ENCODE measurements around the gene LRP5. TPM values are rescaled to one million over a fixed set of nuclear protein-coding genes. Genes with fewer than 3 reads are reported as not detected.

The LRP5 gene
- total RNA-seq, 1 donor from 2014 or later, result 17.4 TPM

DNA sequence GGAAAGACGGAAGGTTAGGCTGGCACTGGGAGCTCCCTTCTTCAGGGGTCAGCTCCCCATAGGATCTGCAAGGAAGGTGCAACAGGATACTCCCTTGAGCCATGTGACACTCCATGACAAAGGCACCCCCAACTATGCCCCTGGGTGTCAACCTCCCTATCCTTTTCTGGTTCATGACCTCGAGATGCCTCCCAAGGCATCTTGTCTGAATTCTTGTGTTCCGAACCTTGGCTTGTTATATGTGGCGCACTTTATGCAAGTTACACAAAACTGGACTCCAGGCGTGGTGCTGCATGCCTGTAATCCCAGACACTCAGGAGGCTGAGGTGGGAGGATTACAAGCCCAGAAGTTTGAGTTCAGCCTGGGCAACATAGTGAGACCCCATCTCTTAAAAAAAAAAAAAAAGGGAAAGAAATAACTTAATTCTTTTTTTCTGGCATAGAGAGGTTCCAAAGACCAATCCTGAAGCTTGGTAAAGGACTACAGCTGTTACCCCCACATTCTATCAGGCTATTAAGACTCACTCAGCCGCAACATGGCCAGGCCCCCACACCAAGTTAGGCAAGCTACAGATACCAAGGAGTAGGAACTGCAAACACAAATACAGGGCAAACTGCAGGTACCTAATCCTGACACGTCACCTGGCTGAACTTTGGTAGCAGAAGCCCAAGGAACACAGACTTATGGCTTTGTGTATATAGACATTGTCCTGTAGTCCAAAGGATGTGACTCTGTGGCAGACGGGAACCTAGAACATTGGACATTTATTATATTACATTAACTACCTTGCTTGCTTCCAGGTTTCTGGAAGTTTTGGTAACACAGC is 42.0 kb upstream of the LRP5 start:
- Mint-ChIP-seq H3K4me1 (ENCODE audit: low read depth, unreplicated experiment) (peaks cover 16% of the 10 kb centered on the region), H3K27me3 (ENCODE audit: unreplicated experiment) (peaks cover 4% of the 10 kb centered on the region), H3K9me3 (ENCODE audit: unreplicated experiment) (no peaks in the 10 kb centered on the region), H3K36me3 (ENCODE audit: unreplicated experiment) (no peaks in the 10 kb centered on the region), H3K27ac (ENCODE audit: unreplicated experiment) (peak overlapping the region; percentile 99), H3K4me3 (ENCODE audit: unreplicated experiment) (peak overlapping the region; percentile 98)
- TF ChIP-seq, protein P1, sequence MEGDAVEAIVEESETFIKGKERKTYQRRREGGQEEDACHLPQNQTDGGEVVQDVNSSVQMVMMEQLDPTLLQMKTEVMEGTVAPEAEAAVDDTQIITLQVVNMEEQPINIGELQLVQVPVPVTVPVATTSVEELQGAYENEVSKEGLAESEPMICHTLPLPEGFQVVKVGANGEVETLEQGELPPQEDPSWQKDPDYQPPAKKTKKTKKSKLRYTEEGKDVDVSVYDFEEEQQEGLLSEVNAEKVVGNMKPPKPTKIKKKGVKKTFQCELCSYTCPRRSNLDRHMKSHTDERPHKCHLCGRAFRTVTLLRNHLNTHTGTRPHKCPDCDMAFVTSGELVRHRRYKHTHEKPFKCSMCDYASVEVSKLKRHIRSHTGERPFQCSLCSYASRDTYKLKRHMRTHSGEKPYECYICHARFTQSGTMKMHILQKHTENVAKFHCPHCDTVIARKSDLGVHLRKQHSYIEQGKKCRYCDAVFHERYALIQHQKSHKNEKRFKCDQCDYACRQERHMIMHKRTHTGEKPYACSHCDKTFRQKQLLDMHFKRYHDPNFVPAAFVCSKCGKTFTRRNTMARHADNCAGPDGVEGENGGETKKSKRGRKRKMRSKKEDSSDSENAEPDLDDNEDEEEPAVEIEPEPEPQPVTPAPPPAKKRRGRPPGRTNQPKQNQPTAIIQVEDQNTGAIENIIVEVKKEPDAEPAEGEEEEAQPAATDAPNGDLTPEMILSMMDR (IDR thresholded peaks at IDR 0.05; ENCODE audit: partially characterized antibody, unreplicated experiment), result no peak
- no peak for DNase-seq

DNA sequence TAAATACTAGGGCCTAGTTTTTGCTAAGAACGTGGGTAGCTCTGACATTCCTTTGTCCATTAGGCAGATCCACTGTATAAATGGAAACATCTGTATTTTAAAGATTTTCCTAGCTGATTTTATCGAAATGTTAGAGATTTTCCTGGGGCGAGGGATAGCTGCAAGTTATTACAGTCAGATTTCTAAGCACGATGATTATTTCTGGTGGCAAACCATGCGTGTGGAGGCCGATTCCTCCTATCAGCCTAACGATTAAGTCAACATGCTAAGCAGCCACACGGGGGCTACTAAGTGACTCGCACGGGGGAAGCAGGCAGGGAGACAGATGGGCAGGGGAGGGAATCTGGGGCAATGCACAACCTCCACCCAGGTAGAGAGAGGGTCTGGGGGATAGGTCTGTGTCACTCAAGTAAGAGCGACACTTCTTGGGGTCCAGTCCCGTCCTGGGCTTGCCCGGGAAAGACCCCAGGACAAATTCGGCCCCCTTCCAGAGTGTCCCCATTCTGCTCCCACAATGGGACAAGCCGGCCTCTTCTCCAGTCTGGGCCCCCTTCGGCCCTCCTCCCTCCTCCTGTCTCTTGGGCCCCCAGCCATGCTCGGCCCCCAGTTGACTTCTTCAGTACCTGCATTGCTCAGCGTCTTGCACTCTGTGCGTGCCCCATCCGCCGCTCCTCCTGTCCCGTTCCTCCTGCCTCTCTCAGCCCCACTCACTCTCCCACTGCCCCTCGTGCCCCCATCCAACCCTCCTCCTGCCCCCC is 41.2 kb upstream of the LRP5 start:
- peak overlapping the region; percentile 98 for H3K4me3 Mint-ChIP-seq (ENCODE audit: unreplicated experiment)
- peaks cover 18% of the 10 kb centered on the region for H3K4me1 Mint-ChIP-seq (ENCODE audit: low read depth, unreplicated experiment)
- DNase-seq, result peak; percentile 73
- TF ChIP-seq, protein P1 (IDR thresholded peaks at IDR 0.05; ENCODE audit: partially characterized antibody, unreplicated experiment), result peak; percentile 62
- H3K9me3 Mint-ChIP-seq (ENCODE audit: unreplicated experiment), result no peaks in the 10 kb centered on the region
- peaks cover 4% of the 10 kb centered on the region for H3K27me3 Mint-ChIP-seq (ENCODE audit: unreplicated experiment)
- H3K27ac Mint-ChIP-seq (ENCODE audit: unreplicated experiment), result peak overlapping the region; percentile 99
- no peaks in the 10 kb centered on the region for H3K36me3 Mint-ChIP-seq (ENCODE audit: unreplicated experiment)

DNA sequence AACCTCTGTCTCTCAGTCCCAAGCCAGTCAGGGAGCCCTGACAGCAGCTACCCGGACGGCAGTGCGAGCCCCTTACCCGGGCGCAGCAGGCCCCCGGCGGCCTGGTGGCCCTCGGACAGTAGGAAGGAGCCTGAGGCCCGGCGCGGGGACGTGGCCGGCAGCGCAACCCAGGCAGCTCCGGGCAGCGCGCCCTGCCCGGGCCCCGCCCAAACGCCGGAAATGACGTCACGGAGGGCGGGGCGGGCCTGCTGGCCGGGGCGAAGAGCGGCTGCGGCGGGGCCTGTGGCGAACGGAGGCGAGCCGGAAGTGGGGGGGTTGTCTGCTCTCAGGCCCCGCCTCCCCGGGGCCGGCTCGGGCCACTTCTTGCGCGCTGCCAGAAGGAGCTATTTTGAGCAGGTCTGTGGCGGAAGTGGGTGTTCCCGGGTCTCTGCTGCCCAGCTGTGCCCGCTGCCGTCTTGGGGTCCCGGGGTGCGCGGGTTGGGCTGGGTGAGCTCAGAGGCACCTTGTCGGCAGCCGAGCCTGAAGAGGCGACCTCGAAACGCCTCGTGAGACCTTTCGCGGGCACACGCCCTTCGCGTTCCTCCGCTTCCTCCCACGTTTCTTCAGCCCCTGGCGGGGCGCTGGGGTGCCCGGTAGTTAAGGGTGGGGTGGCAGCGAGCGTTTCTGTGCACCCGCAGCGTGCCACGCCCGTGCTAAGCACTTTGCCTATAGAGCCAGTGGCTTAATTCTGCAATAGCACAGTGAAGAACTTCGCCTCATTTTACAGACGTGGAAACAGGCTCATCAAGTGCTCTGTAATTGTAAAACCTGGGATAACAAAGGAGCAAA is 40.4 kb upstream of the LRP5 start, which contains the start of gene C11orf24:
Gene C11orf24, minus strand, starts transcription at position 193 of the 828 bp plus-strand sequence. CDS start 8,206 bp downstream, outside the sequence.
- H3K27me3 Mint-ChIP-seq (ENCODE audit: unreplicated experiment), result peaks cover 4% of the 10 kb centered on the region
- no peaks in the 10 kb centered on the region for H3K9me3 Mint-ChIP-seq (ENCODE audit: unreplicated experiment)
- H3K4me3 Mint-ChIP-seq (ENCODE audit: unreplicated experiment), result peak within 1 kb of the TSS; percentile 99
- peak within 1 kb of the TSS; percentile 99 for H3K27ac Mint-ChIP-seq (ENCODE audit: unreplicated experiment)
- TF ChIP-seq, protein P1 (IDR thresholded peaks at IDR 0.05; ENCODE audit: partially characterized antibody, unreplicated experiment), result no peak
- peak; percentile 96 for DNase-seq
- H3K4me1 Mint-ChIP-seq (ENCODE audit: low read depth, unreplicated experiment), result peaks cover 18% of the 10 kb centered on the region
- no peaks in the 10 kb centered on the region for H3K36me3 Mint-ChIP-seq (ENCODE audit: unreplicated experiment)

DNA sequence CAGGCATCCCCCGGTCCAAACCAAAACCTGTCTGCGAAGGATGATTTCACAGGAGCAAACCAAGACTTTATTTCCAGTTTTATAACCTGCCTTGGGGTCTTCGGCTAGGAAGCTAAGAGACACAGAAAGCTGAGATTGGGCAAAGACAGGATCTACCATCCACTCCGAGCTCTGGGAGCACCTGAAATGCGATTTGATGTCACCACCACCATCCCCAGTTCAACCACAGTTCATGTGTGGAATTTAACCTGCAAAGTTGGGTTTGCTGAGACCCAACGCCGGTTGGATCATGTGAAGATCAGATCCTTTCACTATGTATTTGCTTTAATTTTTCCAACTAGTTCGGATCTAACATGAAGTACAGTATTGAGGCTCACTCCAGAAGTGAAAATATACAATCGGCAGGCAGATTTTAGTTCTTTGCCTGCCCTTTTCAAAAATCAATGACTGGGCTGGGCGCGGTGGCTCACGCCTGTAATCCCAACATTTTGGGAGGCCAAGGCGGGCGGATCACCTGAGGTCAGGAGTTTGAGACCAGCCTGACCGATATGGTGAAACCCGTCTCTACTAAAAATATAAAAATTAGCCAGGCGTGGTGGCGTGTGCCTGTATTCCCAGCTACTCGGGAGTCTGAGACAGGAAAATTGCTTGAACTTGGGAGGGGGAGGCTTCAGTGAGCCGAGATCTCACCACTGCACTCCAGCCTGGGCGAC is 39.2 kb upstream of the LRP5 start:
- TF ChIP-seq, protein P1 (IDR thresholded peaks at IDR 0.05; ENCODE audit: partially characterized antibody, unreplicated experiment), result no peak
- peak overlapping the region; percentile 99 for H3K27ac Mint-ChIP-seq (ENCODE audit: unreplicated experiment)
- H3K4me3 Mint-ChIP-seq (ENCODE audit: unreplicated experiment), result peak overlapping the region; percentile 99
- H3K27me3 Mint-ChIP-seq (ENCODE audit: unreplicated experiment), result peaks cover 4% of the 10 kb centered on the region
- H3K4me1 Mint-ChIP-seq (ENCODE audit: low read depth, unreplicated experiment), result peaks cover 18% of the 10 kb centered on the region
- no peaks in the 10 kb centered on the region for H3K9me3 Mint-ChIP-seq (ENCODE audit: unreplicated experiment)
- DNase-seq, result no peak
- H3K36me3 Mint-ChIP-seq (ENCODE audit: unreplicated experiment), result no peaks in the 10 kb centered on the region
